ENCODE results near the gene CRTC1. TPM values are rescaled to one million over a fixed set of nuclear protein-coding genes. Genes with fewer than 3 reads are reported as not detected.

The CRTC1 gene
- total RNA-seq, 1 experiment from 2014 or later: 2.1 TPM

- no peak for DNase-seq (ENCODE audit: low spot score)
- in situ Hi-C loops (cut with HindIII; ENCODE audit: low sequenced_read_pairs): no loop called here
Measured at GRCh38 chr19:18789422-18789869, 106.0 kb downstream of the CRTC1 start.

- in situ Hi-C loops (cut with HindIII; ENCODE audit: low sequenced_read_pairs): no loop called here
- DNase-seq (ENCODE audit: low spot score): no peak
Measured at GRCh38 chr19:18789883-18790565, 106.5 kb downstream of the CRTC1 start.

GRCh38 chr19:18790566-18791314, 107.3 kb downstream of the CRTC1 start, which contains the start of gene COMP:
Gene COMP, minus strand, starts transcription at chr19:18791305. Its CDS starts 36 bp downstream, at chr19:18791269.
- in situ Hi-C loops (cut with HindIII; ENCODE audit: low sequenced_read_pairs): no loop called here
- no peak for DNase-seq (ENCODE audit: low spot score)

GRCh38 chr19:18791315-18791678, 107.8 kb downstream of the CRTC1 start:
- in situ Hi-C loops (cut with HindIII; ENCODE audit: low sequenced_read_pairs): no loop called here
- DNase-seq (ENCODE audit: low spot score): no peak

- in situ Hi-C loops (cut with HindIII; ENCODE audit: low sequenced_read_pairs): no loop called here
- no peak for DNase-seq (ENCODE audit: low spot score)
Measured at GRCh38 chr19:18792661-18793060, 109.2 kb downstream of the CRTC1 start.

- in situ Hi-C loops (cut with HindIII; ENCODE audit: low sequenced_read_pairs): no loop called here
- no peak for DNase-seq (ENCODE audit: low spot score)
Measured at GRCh38 chr19:18793144-18794028, 109.9 kb downstream of the CRTC1 start.

- in situ Hi-C loops (cut with HindIII; ENCODE audit: low sequenced_read_pairs): no loop called here
Measured at GRCh38 chr19:18794029-18794313, 110.5 kb downstream of the CRTC1 start.

GRCh38 chr19:18794692-18795091, 111.2 kb downstream of the CRTC1 start:
- in situ Hi-C loops (cut with HindIII; ENCODE audit: low sequenced_read_pairs): no loop called here
- no peak for DNase-seq (ENCODE audit: low spot score)

More at GRCh38 chr19:18794029-18794313, 110.5 kb downstream of the CRTC1 start:
- DNase-seq (ENCODE audit: low spot score): no peak

- in situ Hi-C loops (cut with HindIII; ENCODE audit: low sequenced_read_pairs): no loop called here
- no peak for DNase-seq (ENCODE audit: low spot score)
Measured at GRCh38 chr19:18795540-18795939, 112.1 kb downstream of the CRTC1 start.

GRCh38 chr19:18796239-18796638, 112.8 kb downstream of the CRTC1 start:
- no peak for DNase-seq (ENCODE audit: low spot score)
- in situ Hi-C loops (cut with HindIII; ENCODE audit: low sequenced_read_pairs): no loop called here

GRCh38 chr19:18798384-18799352, 115.2 kb downstream of the CRTC1 start:
- DNase-seq (ENCODE audit: low spot score): no peak
- in situ Hi-C loops (cut with HindIII; ENCODE audit: low sequenced_read_pairs): no loop called here

GRCh38 chr19:18799389-18799970, 116.0 kb downstream of the CRTC1 start:
- in situ Hi-C loops (cut with HindIII; ENCODE audit: low sequenced_read_pairs): no loop called here
- no peak for DNase-seq (ENCODE audit: low spot score)

- in situ Hi-C loops (cut with HindIII; ENCODE audit: low sequenced_read_pairs): no loop called here
- no peak for DNase-seq (ENCODE audit: low spot score)
Measured at GRCh38 chr19:18800079-18800478, 116.6 kb downstream of the CRTC1 start.

GRCh38 chr19:18800636-18801035, 117.2 kb downstream of the CRTC1 start:
- in situ Hi-C loops (cut with HindIII; ENCODE audit: low sequenced_read_pairs): no loop called here
- DNase-seq (ENCODE audit: low spot score): no peak

GRCh38 chr19:18802354-18802753, 118.9 kb downstream of the CRTC1 start:
- no peak for DNase-seq (ENCODE audit: low spot score)
- in situ Hi-C loops (cut with HindIII; ENCODE audit: low sequenced_read_pairs): no loop called here

- in situ Hi-C loops (cut with HindIII; ENCODE audit: low sequenced_read_pairs): no loop called here
- no peak for DNase-seq (ENCODE audit: low spot score)
Measured at GRCh38 chr19:18803550-18804138, 120.2 kb downstream of the CRTC1 start.

GRCh38 chr19:18804139-18804601, 120.7 kb downstream of the CRTC1 start:
- no peak for DNase-seq (ENCODE audit: low spot score)
- in situ Hi-C loops (cut with HindIII; ENCODE audit: low sequenced_read_pairs): no loop called here

- in situ Hi-C loops (cut with HindIII; ENCODE audit: low sequenced_read_pairs): no loop called here
- DNase-seq (ENCODE audit: low spot score): no peak
Measured at GRCh38 chr19:18804643-18805042, 121.2 kb downstream of the CRTC1 start.
